Measurements from ENCODE around the gene TBCCD1. TPM values are rescaled to one million over a fixed set of nuclear protein-coding genes. Genes with fewer than 3 reads are reported as not detected.

The TBCCD1 gene
- total and polyA plus RNA-seq, 2 of the 8 experiments (the other 6 are each of a cell fraction or from before 2014, with no cell fraction given): 11.3 to 13.9 TPM

DNA sequence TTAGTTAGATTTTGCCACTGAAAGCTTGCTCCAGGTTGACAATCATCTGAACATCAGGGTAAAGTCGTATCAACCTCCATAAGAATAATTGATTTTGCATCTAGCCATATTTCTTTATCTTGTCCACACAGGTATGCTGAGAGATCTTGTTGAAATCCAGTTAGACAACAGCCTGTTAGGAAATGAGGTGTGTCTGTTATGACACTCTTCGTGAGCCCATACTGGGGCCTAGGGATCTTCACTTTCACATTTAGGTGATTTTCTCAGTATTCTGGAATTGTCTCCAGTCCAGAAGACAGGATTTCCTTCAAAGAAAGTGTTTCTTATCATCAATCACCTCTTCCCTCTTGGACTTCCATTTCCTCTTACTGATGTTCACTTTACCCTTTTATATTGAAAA, 21.5 kb upstream of the TBCCD1 start:
- no peak overlapping the region for H4K8ac ChIP-seq (ENCODE audit: extremely low read depth, insufficient read depth, low read length)
- no peak overlapping the region for H3K56ac ChIP-seq (replicated peaks; ENCODE audit: insufficient read length, low read depth, low read length)
- no peak overlapping the region for H3K18ac ChIP-seq (ENCODE audit: extremely low read depth, low read length)
- H3K9me3 ChIP-seq (ENCODE audit: insufficient read depth in 2 of 2, low read depth in 1 of 2, low read length in 1 of 2): no peaks in the 10 kb centered on the region
- H2BK15ac ChIP-seq (ENCODE audit: low read length): no peak overlapping the region
- DNase-seq (ENCODE audit: low read depth in 1 of 2, low spot score in 2 of 2): no peak
- no peak overlapping the region for H2BK12ac ChIP-seq (ENCODE audit: low read depth, low read length)
- H3K4me1 ChIP-seq (replicated peaks in 1 of 4; ENCODE audit: control insufficient read depth in 3 of 4, insufficient read depth in 4 of 4, low read length in 3 of 4): no peaks in the 10 kb centered on the region
- no peaks in the 10 kb centered on the region for H3K79me2 ChIP-seq (ENCODE audit: control insufficient read depth in 1 of 2, insufficient read depth in 2 of 2, low read length in 2 of 2)
- H2AFZ ChIP-seq (ENCODE audit: low read length): no peak overlapping the region
- H2BK20ac ChIP-seq (ENCODE audit: low read length): no peak overlapping the region
- H3K79me1 ChIP-seq (ENCODE audit: low read depth, low read length): no peaks in the 10 kb centered on the region; the same call in 1 of the 2 replicates
- no peak overlapping the region for H3K9ac ChIP-seq (replicated peaks in 1 of 4; ENCODE audit: extremely low read depth in 1 of 4, low read depth in 3 of 4, low read length in 3 of 4)
- H3K4me2 ChIP-seq (ENCODE audit: insufficient read depth in 1 of 2, low read depth in 2 of 2, low read length in 2 of 2): no peak overlapping the region
- ChIA-PET CTCF (ENCODE audit: partially characterized antibody) (interaction anchor here (0.6 to 23.7 kb wide), 9 partner anchors 9 to 232 kb away, joined by 3 to 333 read pairs (median 4); partner anchors contain the start of genes AHSG and EIF4A2), POLR2A (ENCODE audit: partially characterized antibody) (interaction anchor here (0.9 to 10.2 kb wide), 6 partner anchors 18 to 202 kb away, joined by 3 to 85 read pairs (median 5); partner anchors contain the start of genes DNAJB11 and EIF4A2)
- 75% methylated on average over 2 of the region's 2 CpGs; no CpG with 5 or more reads in 1 of the 2 experiments for WGBS, 2 experiments (ENCODE audit: extremely low coverage in 1 of 2, insufficient coverage in 1 of 2, insufficient read length in 1 of 2, insufficient replicate concordance in 2 of 2, low coverage in 1 of 2, low lambda C conversion rate in 2 of 2, missing lambda C conversion rate in 1 of 2)
- no peak overlapping the region for H3K14ac ChIP-seq (ENCODE audit: insufficient read length)
- no peak overlapping the region for H3K27ac ChIP-seq (ENCODE audit: low read depth, low read length)
- H2BK5ac ChIP-seq (ENCODE audit: low read depth, low read length): no peak overlapping the region
- H4K91ac ChIP-seq (replicated peaks; ENCODE audit: insufficient read length, low read length): no peak overlapping the region
- no peak overlapping the region for H3K23ac ChIP-seq (ENCODE audit: insufficient read length)
- no peak overlapping the region for H3K4me3 ChIP-seq (ENCODE audit: extremely low read depth in 1 of 4, insufficient read depth in 2 of 4, low read depth in 3 of 4, low read length in 4 of 4)
- no peaks in the 10 kb centered on the region; the same call in 1 of the 2 replicates for H3K23me2 ChIP-seq (ENCODE audit: low read depth, low read length)
- peaks cover 4 to 23% (median 14%) of the 10 kb centered on the region in 4 experiments; a peak in 7 of 8 replicates for H3K36me3 ChIP-seq (ENCODE audit: control insufficient read depth in 2 of 4, insufficient read depth in 4 of 4, low read length in 3 of 4)
- H2AK5ac ChIP-seq (ENCODE audit: low read depth, low read length): no peak overlapping the region
- FAIRE-seq: no peak
- no peak overlapping the region for H3K4ac ChIP-seq (replicated peaks; ENCODE audit: insufficient read length, low read depth, low read length)
- H4K20me1 ChIP-seq (replicated peaks in 1 of 2; ENCODE audit: control insufficient read depth in 1 of 2, insufficient read depth in 2 of 2, low read length in 2 of 2): no peaks in the 10 kb centered on the region
- H4K5ac ChIP-seq (ENCODE audit: insufficient read length, low read depth, low read length): no peak overlapping the region
- H3K27me3 ChIP-seq (replicated peaks in 1 of 4; ENCODE audit: control insufficient read depth in 3 of 4, extremely low read depth in 1 of 4, insufficient read depth in 3 of 4, low read length in 3 of 4): no peaks in the 10 kb centered on the region
- H2BK120ac ChIP-seq (replicated peaks; ENCODE audit: low read depth, low read length): no peak overlapping the region
- no peak for TF ChIP-seq MAFK (IDR thresholded peaks at IDR 0.05; ENCODE audit: low read depth, low read length)
- TF ChIP-seq CTCF (IDR thresholded peaks at IDR 0.05; ENCODE audit: control extremely low read depth in 1 of 3, insufficient read depth in 1 of 3, low read depth in 1 of 3, low read length in 3 of 3): no peak
- TF ChIP-seq CBX5 (IDR thresholded peaks at IDR 0.05; ENCODE audit: low read depth, low read length): no peak
- TF ChIP-seq CBX8 (IDR thresholded peaks at IDR 0.05; ENCODE audit: borderline replicate concordance, low read depth, low read length): no peak
- TF ChIP-seq SP2 (IDR thresholded peaks at IDR 0.05; ENCODE audit: low read length): no peak
- no peak for TF ChIP-seq POLR2A (IDR thresholded peaks at IDR 0.05; ENCODE audit: control extremely low read depth in 1 of 2, low read depth in 2 of 2, low read length in 2 of 2)
- no peak for TF ChIP-seq SAP30 (IDR thresholded peaks at IDR 0.05; ENCODE audit: insufficient read depth, insufficient replicate concordance, low read length)
- no peak for TF ChIP-seq YY1 (IDR thresholded peaks at IDR 0.05; ENCODE audit: low read depth, low read length)
- TF ChIP-seq POLR2AphosphoS5 (IDR thresholded peaks at IDR 0.05; ENCODE audit: low read depth, low read length): no peak
- no peak for TF ChIP-seq SRF (IDR thresholded peaks at IDR 0.05; ENCODE audit: low read depth, low read length)
- no peak for TF ChIP-seq SP1 (IDR thresholded peaks at IDR 0.05; ENCODE audit: low read depth, low read length)
- no peak for TF ChIP-seq SP4 (IDR thresholded peaks at IDR 0.05; ENCODE audit: low read length)
- no peak for TF ChIP-seq BCL11A (IDR thresholded peaks at IDR 0.05; ENCODE audit: low read depth in 2 of 2, low read length in 2 of 2)
